HG02610 (cell line): ENCODE results near the gene NAA25.

Experiments used
- ATAC-seq: cut with Tn5 transposase; IDR thresholded peaks from one replicate; pipeline ENCODE4 v1.9.1; 2021; ENCODE audit warnings: mild to moderate bottlenecking, moderate library complexity; ENCODE audit not compliant: unreplicated experiment

Gene NAA25

DNA sequence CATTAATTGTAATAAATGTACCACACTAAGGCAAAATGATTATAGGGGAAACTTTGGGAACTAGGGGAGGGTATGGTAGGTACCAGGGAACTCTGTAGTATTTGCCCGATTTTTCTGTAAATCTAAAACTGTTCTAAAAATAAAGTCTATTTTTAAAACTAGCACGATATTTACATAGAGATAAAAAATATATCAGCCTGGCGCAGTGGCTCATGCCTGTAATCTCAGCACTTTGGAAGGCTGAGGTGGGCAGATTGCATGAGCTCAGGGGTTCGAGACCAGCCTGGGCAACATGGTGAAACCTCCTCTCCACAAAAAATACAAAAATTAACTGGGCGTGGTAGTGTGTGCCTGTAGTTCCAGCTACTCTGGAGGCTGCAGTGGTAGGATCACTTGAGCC lies 128.0 kb downstream of the NAA25 start:
- no peak for ATAC-seq

DNA sequence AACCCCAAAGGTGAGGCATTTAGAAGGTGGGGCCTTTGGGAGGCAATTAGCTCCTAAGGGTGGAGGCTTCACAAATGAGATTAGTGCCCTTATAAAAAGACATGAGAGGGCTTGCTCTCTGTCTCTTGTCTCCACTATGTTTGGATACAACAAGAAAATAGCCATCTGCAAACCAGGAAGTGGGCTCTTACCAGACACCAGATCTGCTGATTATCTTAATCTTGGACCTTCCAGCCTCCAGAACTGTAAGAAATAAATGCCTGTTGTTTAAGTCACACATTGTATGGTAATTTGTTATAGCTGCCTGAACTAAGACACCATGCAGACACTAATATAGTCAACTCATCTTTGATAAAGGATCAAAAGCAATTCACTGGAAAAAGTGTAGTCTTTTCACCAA lies 130.0 kb downstream of the NAA25 start:
- no peak for ATAC-seq

GRCh38 chr12:111976860-111977259 lies 131.7 kb downstream of the NAA25 start:
- ATAC-seq, result no peak
